Measurements from ENCODE around the gene UNC119B.

The UNC119B gene

DNA sequence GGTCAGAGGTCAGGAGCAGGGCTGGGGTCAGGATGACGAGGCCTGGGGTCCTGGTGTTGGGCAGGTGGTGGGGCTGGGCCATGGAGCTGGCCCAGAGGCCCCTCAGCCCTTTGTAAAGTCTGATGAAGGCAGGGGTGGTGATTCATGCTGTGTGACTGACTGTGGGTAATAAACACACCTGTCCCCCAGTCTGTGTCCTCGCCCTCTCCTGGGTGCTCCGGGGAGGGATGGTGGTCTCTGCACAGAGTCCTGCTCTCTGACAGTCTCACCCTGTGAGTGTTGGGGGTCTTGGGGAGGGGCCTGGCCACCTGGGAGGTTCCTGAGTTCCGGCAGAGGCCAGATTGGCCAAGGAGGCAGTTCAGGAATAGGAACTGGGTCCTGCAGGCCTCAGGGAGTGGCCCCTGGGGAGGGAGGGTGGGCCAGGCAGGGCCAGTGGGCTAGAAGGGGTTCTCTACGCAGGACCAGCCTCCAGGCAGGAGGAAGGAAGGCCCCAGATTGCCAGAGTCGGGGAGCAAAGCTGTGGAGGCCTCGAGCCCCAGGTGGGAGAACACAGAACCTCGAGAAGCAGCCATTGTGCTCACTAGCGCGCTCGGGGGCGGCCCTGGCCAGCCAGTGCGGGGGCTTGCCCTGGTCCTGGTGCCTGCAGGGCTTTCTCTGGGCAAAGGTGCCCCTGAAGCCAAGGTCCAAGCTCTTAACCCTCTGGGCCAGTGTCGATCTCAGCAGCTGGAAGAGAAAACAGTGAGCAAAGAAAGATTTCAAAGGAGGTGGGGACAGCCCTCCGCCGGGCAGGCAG lies 29.8 kb downstream of the UNC119B start:
- Mint-ChIP-seq H3K27ac (no peak overlapping the region), H3K4me1 (no peaks in the 10 kb centered on the region), H3K27me3 (no peaks in the 10 kb centered on the region), H3K4me3 (no peak overlapping the region), H3K36me3 (no peaks in the 10 kb centered on the region), H3K9me3 (no peaks in the 10 kb centered on the region)

GRCh38 chr12:120740871-120741270 lies 30.6 kb downstream of the UNC119B start:
- Mint-ChIP-seq H3K27me3 (no peaks in the 10 kb centered on the region), H3K9me3 (no peaks in the 10 kb centered on the region), H3K4me1 (no peaks in the 10 kb centered on the region), H3K4me3 (no peak overlapping the region), H3K36me3 (no peaks in the 10 kb centered on the region), H3K27ac (no peak overlapping the region)

- H3K27ac Mint-ChIP-seq, result no peak overlapping the region
Observed at GRCh38 chr12:120741476-120742421, 31.5 kb downstream of the UNC119B start.

DNA sequence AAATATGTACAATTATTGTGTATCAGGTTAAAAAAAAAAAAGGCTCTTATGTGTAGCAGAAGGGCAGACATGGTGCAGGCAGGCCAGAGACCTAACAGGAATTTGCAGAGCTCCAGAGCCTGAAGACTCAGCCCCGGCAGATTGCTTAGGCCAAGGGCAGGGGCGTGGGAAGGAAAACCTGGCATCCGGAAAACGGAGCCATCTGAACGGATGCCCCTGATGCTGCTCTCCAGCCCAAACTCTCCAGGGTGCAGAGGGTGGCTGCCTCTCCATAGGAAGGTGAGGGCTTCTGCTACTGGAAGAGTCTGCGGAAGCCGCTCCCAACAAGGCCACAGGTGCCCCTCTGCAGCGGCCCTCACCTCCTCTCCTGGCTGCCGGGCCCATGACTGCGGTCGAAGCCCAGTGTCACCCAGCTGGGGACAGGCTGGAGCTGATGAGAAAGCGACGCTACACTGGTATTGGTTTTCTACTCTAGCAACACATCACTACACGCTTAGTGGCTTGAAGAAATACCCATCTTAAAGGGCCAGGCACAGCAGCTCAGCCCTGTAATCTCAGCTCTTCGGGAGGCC lies 34.8 kb downstream of the UNC119B start:
- H3K27ac Mint-ChIP-seq, result no peak overlapping the region
- no peaks in the 10 kb centered on the region for H3K27me3 Mint-ChIP-seq
- H3K4me3 Mint-ChIP-seq, result no peak overlapping the region
- H3K9me3 Mint-ChIP-seq, result no peaks in the 10 kb centered on the region
- H3K4me1 Mint-ChIP-seq, result no peaks in the 10 kb centered on the region
- H3K36me3 Mint-ChIP-seq, result no peaks in the 10 kb centered on the region

More at GRCh38 chr12:120741476-120742421, 31.5 kb downstream of the UNC119B start:
- no peaks in the 10 kb centered on the region for H3K36me3 Mint-ChIP-seq
- H3K4me1 Mint-ChIP-seq, result no peaks in the 10 kb centered on the region
- H3K9me3 Mint-ChIP-seq, result no peaks in the 10 kb centered on the region
- H3K27me3 Mint-ChIP-seq, result no peaks in the 10 kb centered on the region
- H3K4me3 Mint-ChIP-seq, result no peak overlapping the region

- Mint-ChIP-seq H3K27me3 (no peaks in the 10 kb centered on the region), H3K4me1 (no peaks in the 10 kb centered on the region), H3K9me3 (no peaks in the 10 kb centered on the region), H3K27ac (no peak overlapping the region), H3K4me3 (no peak overlapping the region), H3K36me3 (no peaks in the 10 kb centered on the region)
Observed at GRCh38 chr12:120748242-120748641, 38.0 kb downstream of the UNC119B start.

- Mint-ChIP-seq H3K27ac (peak overlapping the region; percentile 83), H3K4me3 (no peak overlapping the region), H3K27me3 (no peaks in the 10 kb centered on the region), H3K4me1 (no peaks in the 10 kb centered on the region), H3K9me3 (no peaks in the 10 kb centered on the region), H3K36me3 (no peaks in the 10 kb centered on the region)
Observed at GRCh38 chr12:120749256-120749655, 39.0 kb downstream of the UNC119B start.

DNA sequence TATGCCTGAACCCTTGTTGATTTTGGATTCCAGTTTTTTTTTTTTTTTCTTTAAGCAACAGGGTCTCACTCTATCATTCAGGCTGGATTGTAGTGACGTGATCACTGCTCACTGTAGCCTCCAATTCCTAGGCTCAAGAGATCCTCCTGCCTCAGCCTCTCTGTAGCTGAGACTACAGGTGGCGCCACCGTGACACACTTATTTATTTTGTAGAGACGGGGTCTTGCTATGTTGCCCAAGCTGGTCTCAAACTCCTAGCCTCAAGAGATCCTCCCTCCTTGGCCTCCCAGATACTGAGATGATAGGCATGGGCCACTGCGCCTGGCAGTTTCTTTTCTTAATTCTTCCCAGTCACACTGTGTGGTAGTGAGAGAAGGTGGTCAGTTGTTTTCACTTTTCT lies 40.5 kb downstream of the UNC119B start:
- no peaks in the 10 kb centered on the region for H3K9me3 Mint-ChIP-seq
- no peak overlapping the region for H3K27ac Mint-ChIP-seq

DNA sequence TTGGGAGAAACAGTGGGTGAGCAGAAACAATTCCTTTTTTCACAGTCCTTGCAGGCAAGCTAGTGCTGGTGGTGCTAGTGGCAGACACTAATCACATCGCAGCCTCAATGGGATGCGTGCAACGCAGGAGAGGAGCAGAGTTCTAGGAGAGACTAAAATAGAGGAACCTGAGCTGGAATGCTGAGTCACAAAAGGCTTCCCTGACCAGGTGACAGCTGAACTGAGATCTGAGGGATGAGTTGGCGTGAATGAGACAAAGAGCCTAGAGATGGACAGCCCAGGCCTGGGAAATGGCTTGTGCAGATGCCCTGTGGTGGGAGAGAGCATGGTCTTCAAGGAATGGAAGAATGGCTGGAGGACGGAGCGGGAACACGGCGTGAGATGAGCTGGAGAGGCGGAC lies 41.1 kb downstream of the UNC119B start:
- Mint-ChIP-seq H3K36me3 (no peaks in the 10 kb centered on the region), H3K27me3 (no peaks in the 10 kb centered on the region), H3K27ac (no peak overlapping the region), H3K4me1 (no peaks in the 10 kb centered on the region), H3K4me3 (no peak overlapping the region), H3K9me3 (no peaks in the 10 kb centered on the region)

More for the DNA sequence above, 40.5 kb downstream of the UNC119B start:
- Mint-ChIP-seq H3K27me3 (no peaks in the 10 kb centered on the region), H3K36me3 (no peaks in the 10 kb centered on the region), H3K4me1 (no peaks in the 10 kb centered on the region), H3K4me3 (no peak overlapping the region)

- peaks cover 4% of the 10 kb centered on the region for H3K4me1 Mint-ChIP-seq
- no peaks in the 10 kb centered on the region for H3K27me3 Mint-ChIP-seq
- H3K9me3 Mint-ChIP-seq, result no peaks in the 10 kb centered on the region
- no peaks in the 10 kb centered on the region for H3K36me3 Mint-ChIP-seq
- H3K4me3 Mint-ChIP-seq, result no peak overlapping the region
- H3K27ac Mint-ChIP-seq, result no peak overlapping the region
Observed at GRCh38 chr12:120754792-120755191, 44.5 kb downstream of the UNC119B start.

- no peak overlapping the region for H3K27ac Mint-ChIP-seq
- no peaks in the 10 kb centered on the region for H3K36me3 Mint-ChIP-seq
- no peak overlapping the region for H3K4me3 Mint-ChIP-seq
- no peaks in the 10 kb centered on the region for H3K9me3 Mint-ChIP-seq
- peaks cover 8% of the 10 kb centered on the region for H3K4me1 Mint-ChIP-seq
- no peaks in the 10 kb centered on the region for H3K27me3 Mint-ChIP-seq
Observed at GRCh38 chr12:120755269-120755668, 45.0 kb downstream of the UNC119B start.

DNA sequence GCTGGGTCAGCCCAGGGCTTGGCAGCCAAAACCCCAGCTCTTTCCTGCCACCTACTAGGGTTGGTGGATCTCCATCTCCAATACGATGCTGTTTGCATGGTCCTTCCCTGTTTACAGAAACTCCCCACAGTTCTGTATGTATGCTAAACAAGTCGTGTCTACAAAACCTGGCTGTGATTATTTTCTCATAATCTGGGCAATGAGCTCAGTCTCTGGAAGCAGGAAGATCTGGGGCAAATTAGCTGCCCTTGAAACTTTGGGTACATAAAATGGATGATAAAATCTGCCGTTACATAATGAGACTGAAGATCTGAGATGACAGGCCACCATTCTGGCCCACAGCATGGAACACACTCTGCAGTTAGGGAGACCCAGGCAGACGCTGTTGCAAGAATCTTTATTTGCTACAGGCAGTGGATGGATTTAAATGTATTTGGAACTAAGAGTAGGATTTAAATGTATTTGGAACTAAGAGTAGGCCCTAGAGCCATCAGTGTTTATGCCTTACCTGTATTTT lies 47.0 kb downstream of the UNC119B start:
- Mint-ChIP-seq H3K36me3 (peaks cover 4% of the 10 kb centered on the region), H3K4me3 (no peak overlapping the region), H3K9me3 (no peaks in the 10 kb centered on the region), H3K27ac (no peak overlapping the region), H3K27me3 (no peaks in the 10 kb centered on the region), H3K4me1 (peaks cover 25% of the 10 kb centered on the region)

GRCh38 chr12:120757949-120758348 lies 47.7 kb downstream of the UNC119B start:
- peaks cover 25% of the 10 kb centered on the region for H3K4me1 Mint-ChIP-seq
- H3K27ac Mint-ChIP-seq, result no peak overlapping the region
- H3K9me3 Mint-ChIP-seq, result no peaks in the 10 kb centered on the region
- no peaks in the 10 kb centered on the region for H3K27me3 Mint-ChIP-seq
- H3K36me3 Mint-ChIP-seq, result peaks cover 4% of the 10 kb centered on the region
- H3K4me3 Mint-ChIP-seq, result no peak overlapping the region

GRCh38 chr12:120758798-120759590 lies 48.7 kb downstream of the UNC119B start:
- no peak overlapping the region for H3K4me3 Mint-ChIP-seq

GRCh38 chr12:120759591-120760348 lies 49.5 kb downstream of the UNC119B start:
- H3K36me3 Mint-ChIP-seq, result peaks cover 5% of the 10 kb centered on the region
- peaks cover 25% of the 10 kb centered on the region for H3K4me1 Mint-ChIP-seq
- no peaks in the 10 kb centered on the region for H3K9me3 Mint-ChIP-seq
- H3K27ac Mint-ChIP-seq, result peak overlapping the region; percentile 70
- peak overlapping the region; percentile 44 for H3K4me3 Mint-ChIP-seq
- H3K27me3 Mint-ChIP-seq, result no peaks in the 10 kb centered on the region

More at GRCh38 chr12:120758798-120759590, 48.7 kb downstream of the UNC119B start:
- Mint-ChIP-seq H3K36me3 (peaks cover 4% of the 10 kb centered on the region), H3K27ac (no peak overlapping the region), H3K4me1 (peaks cover 25% of the 10 kb centered on the region), H3K9me3 (no peaks in the 10 kb centered on the region), H3K27me3 (no peaks in the 10 kb centered on the region)
